LNCaP clone FGC (cell line): Measurements from ENCODE around the gene SLC22A15.
"Not testable (repeated sequence)": the region's sequence is repeated elsewhere in the genome, so short reads cannot be mapped to it uniquely, and the experiment has no call there.

Experiments
- DNase-seq: peaks from one replicate; pipeline ENCODE4 v3.0.0-alpha.2; 2011; ENCODE audit warnings: low read depth
- H3K4me3 ChIP-seq: 2 replicates; pipeline ENCODE4 v1.5.1; 2011; ENCODE audit warnings: mild to moderate bottlenecking, low read depth, low read length, control low read depth
- CTCF ChIP-seq: IDR thresholded peaks from 2 replicates; pipeline ENCODE4 v1.5.1; 2012; ENCODE audit warnings: mild to moderate bottlenecking; ENCODE audit not compliant: control insufficient read depth, insufficient read depth; ENCODE audit errors: extremely low read depth

Gene SLC22A15

GRCh38 chr1:115951560-115951959 is 24.8 kb upstream of the SLC22A15 start:
- TF ChIP-seq CTCF, result no peak
- H3K4me3 ChIP-seq, result no peak overlapping the region

GRCh38 chr1:115952547-115952946 is 23.8 kb upstream of the SLC22A15 start:
- no peak overlapping the region for H3K4me3 ChIP-seq
- TF ChIP-seq CTCF, result no peak
- DNase-seq, result peak; percentile 94

More at GRCh38 chr1:115951560-115951959, 24.8 kb upstream of the SLC22A15 start:
- DNase-seq, result no peak

- no peak overlapping the region for H3K4me3 ChIP-seq
- no peak for TF ChIP-seq CTCF
- no peak for DNase-seq
These were observed 23.1 kb upstream of the SLC22A15 start for GRCh38 chr1:115953180-115953579.

- no peak for TF ChIP-seq CTCF
- H3K4me3 ChIP-seq, result no peak overlapping the region
- peak; percentile 78 for DNase-seq
These were observed 21.6 kb upstream of the SLC22A15 start for GRCh38 chr1:115954684-115955083.

- no peak overlapping the region for H3K4me3 ChIP-seq
These were observed 21.1 kb upstream of the SLC22A15 start for GRCh38 chr1:115955228-115955627.

GRCh38 chr1:115958866-115959265 is 17.4 kb upstream of the SLC22A15 start:
- no peak for DNase-seq
- TF ChIP-seq CTCF, result no peak
- no peak overlapping the region for H3K4me3 ChIP-seq

More at GRCh38 chr1:115955228-115955627, 21.1 kb upstream of the SLC22A15 start:
- DNase-seq, result no peak
- no peak for TF ChIP-seq CTCF

- no peak for DNase-seq
These were observed 6.8 kb upstream of the SLC22A15 start for GRCh38 chr1:115969509-115969908.

GRCh38 chr1:115971778-115972177 is 4.5 kb upstream of the SLC22A15 start:
- DNase-seq, H3K4me3 ChIP-seq: not testable (repeated sequence)

More at GRCh38 chr1:115969509-115969908, 6.8 kb upstream of the SLC22A15 start:
- H3K4me3 ChIP-seq, result no peak overlapping the region
- TF ChIP-seq CTCF, result no peak
